Breast epithelium (tissue), 3 donors: Measurements from ENCODE around the gene PPP1R16B.

Experiments used
- POLR2A ChIP-seq: fragments of 450-650 bp; IDR thresholded peaks from one replicate; pipeline ENCODE4 v1.6.1; 2016; ENCODE audit warnings: antibody characterized with exemption, mild to moderate bottlenecking, moderate library complexity
- POLR2AphosphoS5 ChIP-seq, 3 donors: sonication (generic); formaldehyde crosslinking; IDR thresholded peaks; one replicate each; pipeline ENCODE4 v1.6.1; 2017; ENCODE audit warnings: antibody characterized with exemption in 3 of 3
- TF ChIP-seq, protein P1 (sequence below), 3 donors: fragments of 450-650 bp; IDR thresholded peaks; one replicate each; pipeline ENCODE4 v1.5.1; 2016 to 2017; ENCODE audit warnings: antibody characterized with exemption in 3 of 3, mild to moderate bottlenecking in 3 of 3, moderate library complexity in 3 of 3

GRCh38 chr20:38789503-38790199 is 15.8 kb upstream of the PPP1R16B start:
- TF ChIP-seq, protein P1, sequence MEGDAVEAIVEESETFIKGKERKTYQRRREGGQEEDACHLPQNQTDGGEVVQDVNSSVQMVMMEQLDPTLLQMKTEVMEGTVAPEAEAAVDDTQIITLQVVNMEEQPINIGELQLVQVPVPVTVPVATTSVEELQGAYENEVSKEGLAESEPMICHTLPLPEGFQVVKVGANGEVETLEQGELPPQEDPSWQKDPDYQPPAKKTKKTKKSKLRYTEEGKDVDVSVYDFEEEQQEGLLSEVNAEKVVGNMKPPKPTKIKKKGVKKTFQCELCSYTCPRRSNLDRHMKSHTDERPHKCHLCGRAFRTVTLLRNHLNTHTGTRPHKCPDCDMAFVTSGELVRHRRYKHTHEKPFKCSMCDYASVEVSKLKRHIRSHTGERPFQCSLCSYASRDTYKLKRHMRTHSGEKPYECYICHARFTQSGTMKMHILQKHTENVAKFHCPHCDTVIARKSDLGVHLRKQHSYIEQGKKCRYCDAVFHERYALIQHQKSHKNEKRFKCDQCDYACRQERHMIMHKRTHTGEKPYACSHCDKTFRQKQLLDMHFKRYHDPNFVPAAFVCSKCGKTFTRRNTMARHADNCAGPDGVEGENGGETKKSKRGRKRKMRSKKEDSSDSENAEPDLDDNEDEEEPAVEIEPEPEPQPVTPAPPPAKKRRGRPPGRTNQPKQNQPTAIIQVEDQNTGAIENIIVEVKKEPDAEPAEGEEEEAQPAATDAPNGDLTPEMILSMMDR (IDR thresholded peaks at IDR 0.05): no peak
- TF ChIP-seq POLR2AphosphoS5 (IDR thresholded peaks at IDR 0.05) (no peak), POLR2A (no peak)
